HG02759 (cell line): ENCODE measurements around the gene HMG20B.

ENCODE experiments used
- ATAC-seq: cut with Tn5 transposase; IDR thresholded peaks from one replicate; pipeline ENCODE4 v1.9.1; 2021; ENCODE audit warnings: mild to moderate bottlenecking, moderate library complexity; ENCODE audit not compliant: unreplicated experiment

Gene HMG20B

GRCh38 chr19:3605770-3606169, 33.0 kb downstream of the HMG20B start:
- no peak for ATAC-seq

DNA sequence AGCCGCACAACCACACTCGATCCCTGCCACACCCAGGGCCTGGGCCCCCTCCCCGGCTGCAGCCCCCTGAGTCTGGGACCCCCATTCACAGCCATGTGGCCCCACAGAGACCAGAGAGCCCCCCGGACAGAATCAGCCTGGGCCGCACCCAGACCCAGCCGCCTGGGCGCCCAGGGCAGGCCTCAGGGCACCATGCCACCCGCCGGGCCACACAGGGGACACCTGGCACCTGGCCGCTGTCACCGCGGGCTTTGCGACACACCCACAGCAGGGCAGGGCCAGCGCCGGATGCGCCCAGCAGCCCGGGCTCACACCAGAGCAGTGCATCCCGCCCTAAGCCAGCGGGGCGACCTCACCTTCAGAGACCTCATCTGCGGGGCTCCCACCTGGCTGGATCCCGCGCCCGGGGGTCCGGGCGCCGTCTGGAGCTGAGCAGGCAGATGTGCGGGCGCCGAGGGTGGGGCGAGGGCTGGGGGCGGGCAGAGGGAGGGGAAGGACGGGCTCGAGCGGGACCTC, 33.5 kb downstream of the HMG20B start:
- no peak for ATAC-seq

DNA sequence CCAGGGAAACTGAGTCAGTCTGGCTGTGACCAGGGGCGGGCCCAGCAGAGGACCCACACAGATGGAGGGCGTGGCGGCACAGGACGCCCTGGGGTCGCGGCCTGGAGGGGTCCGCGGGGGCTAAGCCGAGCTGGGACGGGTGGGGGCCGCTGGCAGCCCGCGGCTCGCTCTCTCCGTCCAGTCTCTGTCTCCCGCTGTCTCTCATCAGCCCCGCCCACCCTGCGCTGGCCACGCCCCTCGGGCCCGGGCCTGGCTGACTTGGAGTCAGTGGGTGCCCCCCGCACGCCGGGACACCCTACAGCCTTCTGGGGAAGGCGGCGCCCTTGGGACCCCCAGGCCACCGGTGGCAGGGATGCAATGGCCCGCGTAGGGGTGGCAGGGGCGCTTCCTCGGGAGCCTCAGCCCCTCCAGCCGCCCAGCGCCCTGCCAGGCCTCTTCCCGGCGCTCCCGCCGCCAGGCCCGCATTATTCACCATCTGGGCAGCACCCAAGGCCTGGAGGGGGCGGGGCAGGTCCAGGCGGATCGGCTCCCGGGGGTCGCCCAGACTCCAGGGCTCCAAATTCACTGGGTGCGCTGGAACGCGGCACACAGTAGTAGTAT, 34.0 kb downstream of the HMG20B start, which contains the start of gene TBXA2R:
Gene TBXA2R, minus strand, starts transcription at position 186 of the 600 bp plus-strand sequence. CDS start 6,241 bp downstream, outside the sequence.
- ATAC-seq: no peak

- no peak for ATAC-seq
These were observed 34.7 kb downstream of the HMG20B start for GRCh38 chr19:3607303-3608078.

- ATAC-seq: no peak
These were observed 35.4 kb downstream of the HMG20B start for GRCh38 chr19:3608079-3608641.

DNA sequence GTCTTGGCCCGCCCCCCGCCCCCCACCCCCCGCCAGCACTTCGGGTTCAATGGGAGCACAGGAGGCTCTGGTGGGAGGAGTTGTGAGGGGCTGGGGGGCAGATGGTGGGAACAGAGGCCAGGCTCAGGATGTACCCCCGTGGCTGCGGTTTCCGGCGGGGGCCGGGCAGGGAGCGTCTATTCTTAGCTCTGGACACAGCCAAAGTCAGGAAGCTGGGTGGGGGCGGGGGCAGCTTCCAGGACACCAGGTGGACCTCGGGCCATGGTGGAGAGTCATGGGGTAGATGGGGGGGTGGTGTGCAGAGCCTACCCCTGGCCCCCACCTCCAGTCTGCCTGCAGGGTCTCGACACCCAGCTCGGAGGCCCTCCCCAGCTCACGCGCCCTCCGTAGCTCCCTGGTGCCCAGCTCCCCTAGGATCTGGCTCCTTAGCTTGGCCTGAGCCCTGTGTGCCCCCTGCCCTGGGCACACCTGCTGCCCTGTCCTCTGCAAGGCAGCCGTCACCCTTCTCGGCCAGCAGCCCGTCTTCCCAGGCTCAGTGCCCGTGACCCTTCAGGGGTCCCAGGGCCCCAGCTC, 36.1 kb downstream of the HMG20B start:
- no peak for ATAC-seq

DNA sequence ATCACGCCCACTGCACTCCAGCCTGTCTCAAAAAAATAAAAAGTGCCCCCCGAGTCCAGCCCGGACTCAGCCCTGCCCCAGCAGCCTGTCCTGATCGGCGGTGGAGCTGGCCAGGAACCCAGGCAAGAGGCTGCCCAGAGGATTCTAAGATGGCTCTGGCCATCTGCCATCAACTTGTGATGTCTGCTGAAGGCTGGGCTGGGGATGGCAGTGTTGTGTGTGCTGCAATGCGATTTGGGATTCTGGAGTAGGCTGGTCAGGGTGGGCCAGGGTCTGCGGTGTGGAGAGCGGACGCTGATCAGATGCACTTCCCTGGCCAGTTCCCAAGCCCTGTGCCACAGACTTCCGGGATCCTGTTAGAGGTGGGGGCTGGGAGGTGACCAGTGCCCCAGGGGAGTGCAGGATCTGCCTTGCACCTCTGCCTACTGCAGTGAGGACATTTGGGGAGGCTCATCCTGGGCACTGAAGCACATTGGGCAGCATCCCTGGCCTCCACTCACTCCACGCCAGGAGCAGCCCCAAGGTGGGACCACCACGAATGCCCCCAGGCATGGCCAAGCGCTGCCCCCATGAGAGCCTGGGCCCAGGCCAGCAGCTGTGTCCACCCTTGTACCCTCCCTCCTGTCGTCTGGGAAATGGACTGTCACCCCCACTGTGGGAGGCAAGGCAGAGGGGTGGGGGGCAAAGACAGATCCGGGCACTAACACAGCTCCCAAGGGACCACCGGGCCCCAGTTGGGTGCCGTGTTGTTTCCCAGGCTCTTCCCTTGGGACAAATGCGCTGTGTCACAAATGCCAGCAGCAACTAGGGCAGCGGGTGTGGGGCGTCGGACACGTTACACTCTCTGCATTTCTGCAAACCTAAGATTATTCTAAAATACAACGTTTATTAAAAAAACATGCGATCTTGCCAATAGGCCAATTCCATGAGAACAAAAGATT, 37.3 kb downstream of the HMG20B start:
- no peak for ATAC-seq

DNA sequence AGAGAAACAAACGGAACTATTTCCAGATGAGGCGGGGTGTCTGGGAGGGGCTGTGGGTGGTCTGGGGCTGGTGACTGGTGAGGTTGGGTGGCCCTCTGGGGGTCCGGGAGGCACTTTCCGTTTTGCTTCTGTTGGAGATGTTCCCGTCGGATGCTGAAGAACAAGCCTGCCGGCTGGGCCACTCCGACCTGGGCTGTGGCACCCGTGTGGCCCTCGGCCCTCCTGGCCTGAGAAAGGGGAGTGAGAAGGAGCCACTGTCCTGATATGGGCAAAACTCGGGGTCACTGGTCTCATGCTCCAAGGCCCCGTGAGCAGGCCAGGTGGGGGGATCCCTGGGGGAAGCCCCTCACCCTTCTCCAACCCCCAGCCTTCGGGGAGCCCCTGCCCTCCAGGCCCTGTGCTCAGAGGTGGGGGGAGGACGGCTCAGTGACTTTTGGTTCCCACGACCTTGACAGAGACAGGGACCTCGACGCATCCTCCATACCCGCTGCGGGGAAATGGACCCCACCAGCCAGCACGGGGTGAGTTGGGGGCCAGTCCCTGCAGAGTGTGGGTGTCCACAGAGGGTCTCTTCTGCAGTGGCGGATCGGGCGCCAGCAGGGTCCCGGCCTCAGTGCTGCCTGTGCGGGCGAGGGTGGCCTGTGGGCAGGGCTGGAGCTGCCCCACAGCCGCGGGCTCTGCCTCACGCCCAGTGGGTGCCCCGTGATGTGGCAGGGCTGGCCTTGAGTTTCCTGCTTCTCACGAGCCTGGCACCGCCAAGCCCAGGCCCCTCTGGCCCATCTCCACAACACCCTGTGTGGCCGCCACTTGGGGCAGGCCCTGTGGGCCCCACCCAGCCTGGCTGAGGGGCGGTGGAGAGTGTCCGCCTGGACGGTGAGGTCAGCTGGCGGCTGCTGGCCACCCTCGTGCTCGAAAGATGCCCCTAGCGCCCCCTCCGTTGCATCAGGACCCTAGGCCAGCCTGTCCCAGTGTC, 38.3 kb downstream of the HMG20B start:
- no peak for ATAC-seq

DNA sequence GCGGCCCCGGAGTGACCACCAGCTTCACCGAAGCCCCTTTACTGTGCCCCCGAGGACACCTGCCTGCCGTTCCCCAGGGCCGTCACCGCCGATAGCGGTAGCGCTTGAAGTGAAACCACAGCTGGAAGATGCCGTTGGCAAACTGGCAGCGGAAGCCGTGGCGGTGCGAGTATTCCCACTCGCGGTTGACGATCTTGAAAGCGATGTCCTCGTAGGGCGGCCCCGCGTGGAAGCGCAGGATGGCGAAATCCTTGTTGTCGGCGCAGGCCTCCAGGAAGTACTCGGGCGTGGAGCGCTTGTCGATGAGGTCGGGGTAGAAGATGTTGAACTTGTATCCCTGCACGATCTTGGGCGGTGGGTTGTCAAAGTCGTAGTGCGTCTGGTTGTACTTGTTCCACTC, 39.1 kb downstream of the HMG20B start:
- ATAC-seq: no peak

DNA sequence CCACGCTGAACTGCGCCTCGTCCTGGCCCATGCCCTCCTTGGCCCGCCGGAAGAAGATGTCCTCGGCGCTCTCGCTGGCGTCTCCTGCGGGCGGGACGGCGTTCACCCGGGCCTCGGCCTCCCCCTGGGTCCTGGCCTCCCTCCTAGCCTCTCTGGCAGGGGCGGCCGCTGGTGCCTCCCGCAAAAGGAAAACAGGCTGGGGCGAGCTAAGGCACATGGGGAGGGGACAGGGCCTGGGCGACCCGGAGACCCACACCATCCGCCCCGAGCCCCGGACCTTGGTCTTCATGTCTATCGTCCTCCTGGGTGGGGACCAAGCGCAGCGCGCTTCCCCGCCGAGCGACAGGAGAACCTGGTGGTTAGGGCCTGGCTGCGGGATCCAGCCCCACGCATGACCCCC, 39.6 kb downstream of the HMG20B start:
- ATAC-seq: no peak

DNA sequence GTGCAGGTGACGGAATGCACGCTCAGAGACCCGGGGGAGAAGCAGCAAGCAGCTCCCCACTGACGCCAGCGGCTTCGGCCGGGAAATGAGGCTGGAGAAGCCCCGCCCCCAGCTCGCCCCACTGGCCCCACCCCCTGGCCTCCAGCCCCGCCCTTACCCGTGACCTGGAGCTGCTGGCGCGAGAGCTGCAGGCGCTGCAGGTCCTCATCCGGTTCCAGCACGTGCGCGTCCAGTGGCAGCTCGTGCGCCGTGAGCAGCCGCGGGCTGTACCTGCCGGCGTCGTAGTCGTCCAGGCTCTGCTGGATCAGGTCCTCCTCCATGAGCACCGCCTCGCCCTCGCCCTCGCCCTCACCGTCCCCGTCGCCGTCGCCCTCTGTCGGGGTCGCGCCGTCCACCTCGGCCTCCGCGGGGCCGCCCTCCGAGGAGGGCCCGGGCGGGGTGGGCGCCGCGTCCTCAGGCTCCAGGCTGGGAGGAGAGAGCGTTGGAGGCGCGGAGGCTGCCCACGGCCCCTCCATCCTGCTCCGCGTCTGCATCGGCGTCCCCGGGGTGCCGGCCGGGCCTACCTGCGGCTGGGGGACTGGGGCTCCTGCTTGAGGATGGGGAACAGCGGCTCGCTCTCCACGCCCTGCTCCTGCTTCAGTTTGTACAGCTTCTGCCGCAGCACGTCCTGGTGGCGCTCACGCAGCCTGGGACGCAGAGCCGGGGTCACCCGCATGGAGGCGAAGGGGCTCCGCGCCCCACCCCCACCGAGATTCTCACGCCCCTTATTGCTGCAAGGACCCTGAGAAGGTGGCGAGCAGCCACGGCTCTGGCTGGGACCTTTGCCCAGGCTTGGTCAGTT, 40.4 kb downstream of the HMG20B start:
- ATAC-seq: no peak

DNA sequence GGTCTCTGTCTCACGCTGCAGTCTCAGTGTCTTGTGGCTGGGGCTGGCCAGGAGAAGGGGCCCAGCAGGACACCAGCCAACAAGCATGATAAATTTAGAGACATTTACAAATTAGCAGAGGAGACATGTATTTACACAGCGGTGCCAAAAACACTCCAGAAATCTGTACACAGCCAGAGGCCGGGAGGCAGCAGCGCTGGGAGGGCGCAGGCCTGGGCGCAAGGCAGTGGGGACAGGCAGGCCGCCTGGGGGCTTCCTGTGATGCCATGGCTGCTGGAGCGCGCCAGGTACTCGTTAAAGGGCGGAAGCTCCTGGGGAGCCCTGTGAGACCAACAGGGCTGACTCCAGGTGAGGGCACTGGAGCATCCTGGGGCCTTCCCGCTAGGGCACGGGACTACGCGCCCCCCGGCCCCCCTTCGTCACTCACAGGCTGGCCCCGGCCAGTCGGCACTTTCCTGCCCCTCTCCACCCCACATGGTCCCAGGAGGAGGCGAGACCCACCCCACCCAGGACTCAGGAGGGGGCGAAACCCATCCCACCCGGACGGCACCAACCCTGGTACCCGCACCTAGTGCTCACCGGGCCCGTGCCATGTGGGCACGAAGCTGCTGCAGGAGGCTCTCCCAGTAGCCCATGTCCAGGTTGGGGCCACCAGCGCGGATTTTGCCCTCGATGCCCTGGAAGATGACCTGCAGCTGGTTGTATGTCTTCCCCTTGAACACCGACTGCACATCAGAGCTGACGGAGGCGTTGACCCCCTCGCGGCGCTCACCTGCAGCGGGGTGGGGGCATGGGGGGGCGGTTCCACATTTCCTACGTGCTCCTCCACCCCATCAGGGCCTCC, 41.3 kb downstream of the HMG20B start:
- no peak for ATAC-seq

GRCh38 chr19:3614858-3615505, 42.2 kb downstream of the HMG20B start:
- no peak for ATAC-seq

GRCh38 chr19:3615524-3616135, 42.9 kb downstream of the HMG20B start:
- ATAC-seq: no peak

DNA sequence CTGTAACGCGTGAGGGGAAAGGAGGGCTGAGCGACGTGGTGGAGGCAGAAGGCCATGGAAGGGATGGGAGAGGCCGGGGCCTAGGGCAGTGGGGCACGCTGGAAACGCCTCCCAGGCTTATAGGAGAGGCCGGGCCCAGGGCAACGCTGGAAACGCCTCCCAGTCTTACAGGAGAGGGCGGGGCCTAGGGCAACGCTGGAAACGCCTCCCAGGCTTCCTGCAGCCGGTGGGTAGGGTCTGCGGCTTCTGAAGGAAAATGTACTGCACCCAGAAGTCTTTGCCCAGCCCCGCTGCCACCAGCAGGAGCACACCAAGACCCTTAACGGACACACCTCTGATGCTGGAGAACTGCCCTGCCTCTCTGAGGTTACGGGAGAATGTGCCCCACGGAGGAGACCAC, 44.7 kb downstream of the HMG20B start:
- no peak for ATAC-seq

DNA sequence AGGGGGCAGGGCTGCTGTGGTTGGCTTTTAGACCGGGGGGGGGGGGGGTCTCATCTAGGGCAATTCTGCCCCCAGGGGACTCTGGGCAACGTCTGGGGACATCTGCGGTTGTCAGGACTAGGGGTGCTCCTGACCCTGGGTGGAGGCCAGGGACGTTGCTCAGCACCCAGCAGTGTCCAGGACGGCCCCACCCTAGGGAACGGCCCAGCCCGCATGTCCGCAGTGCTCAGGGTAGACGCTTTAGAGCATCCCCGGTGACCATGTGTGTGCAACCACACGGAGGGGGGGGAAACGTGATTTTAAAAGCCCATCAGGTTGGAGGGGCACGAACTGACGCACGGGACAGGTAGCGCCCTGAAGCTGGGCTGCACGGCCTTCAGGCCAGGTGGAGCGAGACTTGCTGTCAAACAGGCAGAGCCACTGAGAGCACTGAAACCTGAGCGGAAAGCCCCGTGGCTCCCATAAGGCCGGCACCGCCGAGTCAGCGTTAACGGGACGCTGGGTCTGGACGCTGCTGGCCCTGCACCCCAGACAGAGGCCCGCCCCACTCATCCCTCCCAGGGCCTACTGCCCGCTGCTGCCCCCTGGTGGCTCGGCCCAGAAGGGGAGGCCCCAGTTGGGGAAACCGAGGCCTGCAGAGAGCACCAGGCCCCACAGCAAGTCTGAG, 45.5 kb downstream of the HMG20B start:
- ATAC-seq: peak; percentile 64
